Panc1 (cell line): ENCODE measurements around the gene ZNF771.

Experiments
- CTCF ChIP-seq: fragments of 450-650 bp; IDR thresholded peaks from 2 replicates; pipeline ENCODE4 v1.5.1; 2017; ENCODE audit warnings: mild to moderate bottlenecking
- TCF7L2 ChIP-seq: IDR thresholded peaks from 2 replicates; pipeline ENCODE4 v1.6.1; 2011; ENCODE audit warnings: mild to moderate bottlenecking, low read depth, low read length, inconsistent platforms
- TF ChIP-seq, protein P1 (sequence below), 2 experiments: IDR thresholded peaks; 2 replicates each; pipeline ENCODE4 v1.6.1; 2011 to 2012; ENCODE audit warnings: low read depth in 2 of 2, control low read depth in 1 of 2, low read length in 1 of 2, mild to moderate bottlenecking in 1 of 2, moderate library complexity in 1 of 2; ENCODE audit not compliant: insufficient read depth in 1 of 2

DNA sequence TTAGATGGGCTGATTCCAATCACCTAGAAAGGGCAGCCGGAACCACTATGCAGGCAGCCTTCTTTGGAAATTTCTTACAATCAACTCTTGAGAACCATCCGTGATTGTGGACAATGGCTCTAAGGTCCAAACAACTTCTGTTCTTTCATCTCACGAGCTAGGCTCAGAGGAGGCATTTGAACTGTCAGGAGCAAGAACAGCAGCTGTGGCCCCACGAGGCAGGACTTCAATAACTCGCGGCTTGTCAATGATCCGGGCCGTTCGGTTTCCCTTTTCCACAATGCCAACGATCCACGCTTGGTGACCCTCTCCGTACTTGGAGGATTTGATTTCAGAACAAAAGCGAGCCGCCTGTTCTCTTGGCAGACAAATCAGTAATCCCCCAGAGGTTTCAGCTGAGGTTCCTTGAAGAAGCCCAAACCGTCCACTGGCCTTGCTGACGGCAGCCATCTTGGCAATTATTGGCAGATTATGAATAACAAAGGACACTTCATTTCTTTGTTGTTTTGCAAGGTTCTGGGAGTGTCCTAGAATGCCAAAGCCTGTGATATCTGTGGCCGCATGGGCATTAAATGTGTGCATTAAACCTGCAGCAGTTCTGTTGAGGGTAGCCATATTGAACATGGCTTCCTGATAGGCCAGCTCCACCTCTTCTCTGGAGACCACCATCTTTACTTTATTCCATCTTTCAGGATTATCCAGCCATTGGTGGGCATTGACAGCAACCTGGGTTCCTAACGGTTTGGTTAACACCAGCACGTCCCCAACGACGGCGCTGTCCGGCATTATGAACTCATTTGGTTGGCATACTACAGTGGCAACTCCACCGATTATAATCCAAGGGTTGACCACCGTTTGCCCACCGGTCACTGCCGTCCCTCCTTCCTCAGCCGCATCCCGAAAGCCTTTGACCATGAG lies 37.1 kb downstream of the ZNF771 start:
- no peak for TF ChIP-seq CTCF
- TF ChIP-seq TCF7L2, result no peak
- TF ChIP-seq, protein P1, sequence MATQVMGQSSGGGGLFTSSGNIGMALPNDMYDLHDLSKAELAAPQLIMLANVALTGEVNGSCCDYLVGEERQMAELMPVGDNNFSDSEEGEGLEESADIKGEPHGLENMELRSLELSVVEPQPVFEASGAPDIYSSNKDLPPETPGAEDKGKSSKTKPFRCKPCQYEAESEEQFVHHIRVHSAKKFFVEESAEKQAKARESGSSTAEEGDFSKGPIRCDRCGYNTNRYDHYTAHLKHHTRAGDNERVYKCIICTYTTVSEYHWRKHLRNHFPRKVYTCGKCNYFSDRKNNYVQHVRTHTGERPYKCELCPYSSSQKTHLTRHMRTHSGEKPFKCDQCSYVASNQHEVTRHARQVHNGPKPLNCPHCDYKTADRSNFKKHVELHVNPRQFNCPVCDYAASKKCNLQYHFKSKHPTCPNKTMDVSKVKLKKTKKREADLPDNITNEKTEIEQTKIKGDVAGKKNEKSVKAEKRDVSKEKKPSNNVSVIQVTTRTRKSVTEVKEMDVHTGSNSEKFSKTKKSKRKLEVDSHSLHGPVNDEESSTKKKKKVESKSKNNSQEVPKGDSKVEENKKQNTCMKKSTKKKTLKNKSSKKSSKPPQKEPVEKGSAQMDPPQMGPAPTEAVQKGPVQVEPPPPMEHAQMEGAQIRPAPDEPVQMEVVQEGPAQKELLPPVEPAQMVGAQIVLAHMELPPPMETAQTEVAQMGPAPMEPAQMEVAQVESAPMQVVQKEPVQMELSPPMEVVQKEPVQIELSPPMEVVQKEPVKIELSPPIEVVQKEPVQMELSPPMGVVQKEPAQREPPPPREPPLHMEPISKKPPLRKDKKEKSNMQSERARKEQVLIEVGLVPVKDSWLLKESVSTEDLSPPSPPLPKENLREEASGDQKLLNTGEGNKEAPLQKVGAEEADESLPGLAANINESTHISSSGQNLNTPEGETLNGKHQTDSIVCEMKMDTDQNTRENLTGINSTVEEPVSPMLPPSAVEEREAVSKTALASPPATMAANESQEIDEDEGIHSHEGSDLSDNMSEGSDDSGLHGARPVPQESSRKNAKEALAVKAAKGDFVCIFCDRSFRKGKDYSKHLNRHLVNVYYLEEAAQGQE (IDR thresholded peaks at IDR 0.05; ENCODE audit: insufficient read depth in 1 of 2, low read depth in 2 of 2, low read length in 1 of 2), result no peak
